ENCODE results near the gene ST6GALNAC6. TPM values are rescaled to one million over a fixed set of nuclear protein-coding genes. Genes with fewer than 3 reads are reported as not detected.
A peak's percentile ranks its signal among the peaks of the same experiment; 100 is the strongest.

The ST6GALNAC6 gene
- total RNA-seq, 1 donor from 2014 or later = 94.7 TPM

GRCh38 chr9:127878001-127878651 is 21.3 kb downstream of the ST6GALNAC6 start:
- peaks cover 37% of the 10 kb centered on the region for H3K4me1 ChIP-seq
- H3K4me3 ChIP-seq = peak overlapping the region; percentile 59
- no peaks in the 10 kb centered on the region for H3K9me3 ChIP-seq
- peaks cover 4% of the 10 kb centered on the region for H3K36me3 ChIP-seq
- TF ChIP-seq, protein P1, sequence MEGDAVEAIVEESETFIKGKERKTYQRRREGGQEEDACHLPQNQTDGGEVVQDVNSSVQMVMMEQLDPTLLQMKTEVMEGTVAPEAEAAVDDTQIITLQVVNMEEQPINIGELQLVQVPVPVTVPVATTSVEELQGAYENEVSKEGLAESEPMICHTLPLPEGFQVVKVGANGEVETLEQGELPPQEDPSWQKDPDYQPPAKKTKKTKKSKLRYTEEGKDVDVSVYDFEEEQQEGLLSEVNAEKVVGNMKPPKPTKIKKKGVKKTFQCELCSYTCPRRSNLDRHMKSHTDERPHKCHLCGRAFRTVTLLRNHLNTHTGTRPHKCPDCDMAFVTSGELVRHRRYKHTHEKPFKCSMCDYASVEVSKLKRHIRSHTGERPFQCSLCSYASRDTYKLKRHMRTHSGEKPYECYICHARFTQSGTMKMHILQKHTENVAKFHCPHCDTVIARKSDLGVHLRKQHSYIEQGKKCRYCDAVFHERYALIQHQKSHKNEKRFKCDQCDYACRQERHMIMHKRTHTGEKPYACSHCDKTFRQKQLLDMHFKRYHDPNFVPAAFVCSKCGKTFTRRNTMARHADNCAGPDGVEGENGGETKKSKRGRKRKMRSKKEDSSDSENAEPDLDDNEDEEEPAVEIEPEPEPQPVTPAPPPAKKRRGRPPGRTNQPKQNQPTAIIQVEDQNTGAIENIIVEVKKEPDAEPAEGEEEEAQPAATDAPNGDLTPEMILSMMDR (IDR thresholded peaks at IDR 0.05) = no peak
- intact Hi-C loops (cut with DNase I) = no loop called here
- DNase-seq (peak; percentile 62), ATAC-seq (no peak)
- H3K27me3 ChIP-seq = no peaks in the 10 kb centered on the region
- peak overlapping the region; percentile 69 for H3K27ac ChIP-seq

- peaks cover 37% of the 10 kb centered on the region for H3K4me1 ChIP-seq
- no peaks in the 10 kb centered on the region for H3K9me3 ChIP-seq
- TF ChIP-seq, protein P1 (IDR thresholded peaks at IDR 0.05) = no peak
- peak within 1 kb of the TSS; percentile 59 for H3K4me3 ChIP-seq
- no peaks in the 10 kb centered on the region for H3K27me3 ChIP-seq
- peak within 1 kb of the TSS; percentile 69 for H3K27ac ChIP-seq
- peak; percentile 91 for DNase-seq
- ATAC-seq = peak; percentile 82
- intact Hi-C loops (cut with DNase I) = no loop called here
- H3K36me3 ChIP-seq = peaks cover 9% of the 10 kb centered on the region
These were observed 21.8 kb downstream of the ST6GALNAC6 start, which contains the start of gene AK1 for GRCh38 chr9:127877566-127877998. AK1 (minus strand) TSS chr9:127877675; CDS start chr9:127874617, 3,058 bp downstream.

GRCh38 chr9:127876764-127877562 is 22.4 kb downstream of the ST6GALNAC6 start:
- H3K36me3 ChIP-seq = peaks cover 15% of the 10 kb centered on the region
- no peaks in the 10 kb centered on the region for H3K9me3 ChIP-seq
- H3K27me3 ChIP-seq = no peaks in the 10 kb centered on the region
- ATAC-seq (peak; percentile 17), DNase-seq (no peak)
- H3K4me3 ChIP-seq = peak overlapping the region; percentile 59
- H3K27ac ChIP-seq = peak overlapping the region; percentile 69
- TF ChIP-seq, protein P1 (IDR thresholded peaks at IDR 0.05) = no peak
- peaks cover 37% of the 10 kb centered on the region for H3K4me1 ChIP-seq
- intact Hi-C loops (cut with DNase I) = no loop called here

GRCh38 chr9:127876026-127876763 is 23.2 kb downstream of the ST6GALNAC6 start:
- DNase-seq (peak; percentile 84), ATAC-seq (peak; percentile 44)
- no peaks in the 10 kb centered on the region for H3K27me3 ChIP-seq
- peak overlapping the region; percentile 59 for H3K4me3 ChIP-seq
- intact Hi-C loops (cut with DNase I) = no loop called here
- H3K27ac ChIP-seq = peak overlapping the region; percentile 69
- no peaks in the 10 kb centered on the region for H3K9me3 ChIP-seq
- H3K36me3 ChIP-seq = peaks cover 23% of the 10 kb centered on the region
- H3K4me1 ChIP-seq = peaks cover 37% of the 10 kb centered on the region
- TF ChIP-seq, protein P1 (IDR thresholded peaks at IDR 0.05) = no peak

DNA sequence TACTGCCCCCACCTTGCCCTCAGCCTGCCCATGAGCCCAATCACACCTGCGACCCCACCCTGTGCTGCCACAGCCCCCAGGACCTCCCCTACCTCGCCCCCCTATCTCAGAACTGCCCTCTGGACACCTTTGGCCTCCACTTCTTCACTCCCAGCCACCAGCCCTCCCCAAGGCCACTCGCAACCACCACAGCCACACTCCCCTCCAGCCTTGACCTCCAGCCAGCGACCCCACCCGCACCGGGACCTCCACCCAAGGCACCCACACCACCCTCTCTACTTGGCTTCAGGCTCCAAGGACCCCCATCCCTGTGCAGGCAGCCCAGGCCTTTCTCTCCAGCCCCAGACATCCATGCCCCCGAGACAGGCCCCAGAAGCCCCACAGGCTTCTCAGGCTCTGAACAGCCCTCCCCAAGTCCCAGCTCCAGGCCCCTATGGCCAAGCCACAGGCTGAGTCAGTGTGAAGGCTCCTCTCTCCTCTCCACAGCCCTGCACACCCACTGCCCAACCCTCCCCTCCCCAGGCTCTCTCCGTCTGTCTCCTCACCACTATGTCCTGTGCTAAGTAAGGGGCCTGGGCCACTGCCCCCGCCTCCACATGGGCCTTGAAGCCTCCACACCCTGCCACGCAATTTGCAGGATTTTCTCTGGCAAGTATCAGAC is 24.0 kb downstream of the ST6GALNAC6 start:
- ATAC-seq = no peak
- Histone ChIP-seq H3K27ac (peak overlapping the region; percentile 69), H3K36me3 (peaks cover 28% of the 10 kb centered on the region), H3K4me3 (peak overlapping the region; percentile 59), H3K27me3 (no peaks in the 10 kb centered on the region), H3K4me1 (peaks cover 37% of the 10 kb centered on the region), H3K9me3 (no peaks in the 10 kb centered on the region)
- TF ChIP-seq, protein P1 (IDR thresholded peaks at IDR 0.05) = no peak
- intact Hi-C loops (cut with DNase I) = no loop called here
- DNase-seq = no peak
